ENCODE results near the gene AACS. TPM values are rescaled to one million over a fixed set of nuclear protein-coding genes. Genes with fewer than 3 reads are reported as not detected.

Gene AACS
- polyA plus RNA-seq, 1 donor from 2014 or later: 33.2 TPM

DNA sequence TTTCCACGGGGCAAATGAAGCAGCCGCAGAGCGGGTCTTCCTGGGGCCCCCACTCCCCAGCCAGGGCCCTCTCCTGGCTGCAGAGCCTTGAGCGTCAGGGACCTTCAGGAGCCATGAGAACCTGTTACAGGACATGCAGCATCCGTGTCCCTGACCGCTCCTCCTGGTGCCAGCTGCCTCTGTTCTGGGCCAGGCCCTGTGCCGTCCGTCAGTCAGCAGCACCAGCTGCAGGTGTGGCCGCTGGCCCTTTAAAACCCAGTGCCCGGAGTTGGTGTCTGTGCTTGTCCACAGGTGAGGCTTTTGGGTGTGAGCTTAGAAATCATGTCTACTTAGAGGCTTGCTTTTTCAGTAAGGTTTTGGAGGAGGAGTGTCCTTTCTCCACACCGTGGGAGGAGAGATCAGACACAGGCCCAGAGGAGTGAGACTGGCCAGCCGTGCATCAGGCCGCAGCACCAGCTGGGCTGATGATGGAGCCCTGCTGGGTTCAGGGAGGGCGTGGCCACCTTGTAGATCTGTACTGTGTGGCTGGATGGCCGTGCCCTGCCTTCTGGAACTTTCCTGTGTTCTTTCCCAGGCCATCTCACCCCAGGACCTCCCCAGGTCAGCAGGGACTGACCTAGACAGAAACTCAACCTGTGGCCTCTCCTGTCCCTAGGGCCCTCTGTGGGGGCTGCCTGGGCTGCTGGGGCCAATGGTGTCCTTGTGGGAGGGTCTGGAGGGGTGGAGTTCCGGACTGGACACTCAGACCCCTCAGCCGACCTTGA is 27.1 kb downstream of the AACS start:
- no peaks in the 10 kb centered on the region for H3K27me3 ChIP-seq (ENCODE audit: insufficient read depth, low read depth, low read length)
- H3K9me3 ChIP-seq (ENCODE audit: low read length): no peaks in the 10 kb centered on the region
- no peaks in the 10 kb centered on the region for H3K36me3 ChIP-seq (ENCODE audit: insufficient read depth, low read length)
- TF ChIP-seq EP300 (conservative IDR thresholded peaks at IDR 0.05; ENCODE audit: poor library complexity, severe bottlenecking) (no peak), TAF1 (IDR thresholded peaks at IDR 0.05; ENCODE audit: low read depth) (no peak)
- H3K9me2 ChIP-seq (ENCODE audit: insufficient read depth, low read length): no peaks in the 10 kb centered on the region
- no peaks in the 10 kb centered on the region for H4K20me1 ChIP-seq (ENCODE audit: insufficient read depth)
- no peak overlapping the region for H2AFZ ChIP-seq (ENCODE audit: low read depth, low read length)
- no peaks in the 10 kb centered on the region for H3K79me2 ChIP-seq (replicated peaks; ENCODE audit: insufficient read depth, low read length)
- H3F3A ChIP-seq (ENCODE audit: insufficient read depth, low read length, poor library complexity, severe bottlenecking): no peaks in the 10 kb centered on the region
- no peak overlapping the region for H3K4me3 ChIP-seq (ENCODE audit: low read length)
- no peak overlapping the region for H3K4me2 ChIP-seq (ENCODE audit: low read length)
- no peak overlapping the region for H3K9ac ChIP-seq (ENCODE audit: low read length)
- no peak overlapping the region for H3K27ac ChIP-seq (ENCODE audit: low read length)

DNA sequence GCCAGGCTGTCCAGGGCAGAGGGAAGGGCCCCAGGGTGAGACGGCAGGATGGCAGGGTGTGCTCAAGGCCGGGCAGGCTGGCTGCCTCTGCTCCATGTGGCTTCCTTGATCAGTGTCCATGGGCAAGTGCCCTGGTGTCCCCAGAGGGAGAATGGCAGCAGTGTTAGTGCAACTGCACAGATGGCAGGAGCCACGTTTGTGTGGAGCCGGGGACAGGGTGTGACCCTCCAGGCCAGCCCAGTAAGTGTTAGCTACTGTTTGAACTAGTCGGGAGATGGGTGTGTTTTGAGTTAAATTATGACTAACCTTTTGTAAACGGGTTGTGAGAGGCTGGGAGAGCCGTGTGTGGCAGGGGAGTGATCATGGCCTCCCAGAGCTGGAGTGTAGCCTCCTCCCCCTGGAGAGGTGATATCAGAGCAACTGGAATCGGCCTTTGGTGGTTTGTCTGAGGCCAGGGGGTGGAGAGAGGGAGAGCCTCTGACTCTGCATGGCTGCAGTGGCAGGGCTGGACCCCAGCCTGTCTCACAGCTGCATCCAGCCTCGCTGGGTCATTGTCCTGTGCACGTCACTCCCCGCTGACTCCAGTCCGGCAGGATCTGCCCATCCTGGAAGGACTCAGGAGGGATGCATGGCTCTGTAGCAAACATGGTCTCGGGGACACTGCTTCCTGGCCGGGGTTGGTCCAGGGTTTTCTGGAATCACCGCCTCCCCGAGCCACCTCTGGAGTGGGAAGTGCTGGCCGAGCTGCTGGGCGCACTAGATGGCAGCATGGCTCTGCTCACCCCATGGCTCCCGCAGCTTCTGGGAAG is 27.8 kb downstream of the AACS start:
- H3K27ac ChIP-seq (ENCODE audit: low read length): no peak overlapping the region
- H3K4me3 ChIP-seq (ENCODE audit: low read length): no peak overlapping the region
- TF ChIP-seq SMC3 (conservative IDR thresholded peaks at IDR 0.05; ENCODE audit: poor library complexity) (no peak), EP300 (conservative IDR thresholded peaks at IDR 0.05; ENCODE audit: poor library complexity, severe bottlenecking) (no peak), TAF1 (IDR thresholded peaks at IDR 0.05; ENCODE audit: low read depth) (no peak), POLR2AphosphoS5 (IDR thresholded peaks at IDR 0.05) (no peak)

DNA sequence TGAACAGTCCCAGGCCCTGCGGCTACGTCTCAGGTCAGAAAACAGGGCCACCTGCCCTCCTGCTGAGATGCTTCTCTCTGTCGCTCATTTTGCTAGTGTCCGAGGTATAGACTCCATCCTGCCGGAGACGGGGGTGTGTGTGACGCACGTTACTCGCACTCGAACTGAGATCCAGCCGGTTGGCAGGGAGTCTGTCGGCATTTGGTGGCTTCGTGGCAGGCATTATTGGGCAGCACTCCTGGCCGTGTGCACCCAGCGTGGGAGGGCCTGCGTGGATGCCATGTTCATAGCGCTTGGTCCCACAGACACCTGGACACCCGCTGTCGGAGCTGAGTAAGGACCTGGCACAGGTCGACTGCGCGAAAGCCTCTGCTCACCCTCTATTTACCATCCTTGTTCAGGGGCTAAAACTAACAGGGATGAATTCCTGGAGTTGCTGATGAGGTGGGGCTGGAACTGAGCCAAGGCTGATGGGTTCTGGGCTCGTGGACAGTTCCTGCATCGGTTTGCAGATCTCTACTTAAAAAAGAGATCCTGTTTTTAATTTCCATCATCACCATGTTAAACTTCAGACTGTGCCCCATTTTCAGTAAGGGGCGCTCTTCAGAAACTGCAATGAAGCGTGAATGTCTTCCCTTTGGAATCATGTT is 28.6 kb downstream of the AACS start:
- Histone ChIP-seq H3K9me2 (ENCODE audit: insufficient read depth, low read length) (no peaks in the 10 kb centered on the region), H3K27ac (ENCODE audit: low read length) (no peak overlapping the region), H3K9me3 (ENCODE audit: low read length) (no peaks in the 10 kb centered on the region), H3K9ac (ENCODE audit: low read length) (no peak overlapping the region), H3K36me3 (ENCODE audit: insufficient read depth, low read length) (no peaks in the 10 kb centered on the region), H3K4me3 (ENCODE audit: low read length) (no peak overlapping the region), H3K79me2 (replicated peaks; ENCODE audit: insufficient read depth, low read length) (no peaks in the 10 kb centered on the region), H3K4me2 (ENCODE audit: low read length) (no peak overlapping the region), H2AFZ (ENCODE audit: low read depth, low read length) (no peak overlapping the region), H4K20me1 (ENCODE audit: insufficient read depth) (peaks cover 3% of the 10 kb centered on the region), H3K27me3 (ENCODE audit: insufficient read depth, low read depth, low read length) (no peaks in the 10 kb centered on the region), H3F3A (ENCODE audit: insufficient read depth, low read length, poor library complexity, severe bottlenecking) (no peaks in the 10 kb centered on the region)
- TF ChIP-seq MXI1 (conservative IDR thresholded peaks at IDR 0.05; ENCODE audit: poor library complexity, severe bottlenecking): no peak
- TF ChIP-seq, protein P1, sequence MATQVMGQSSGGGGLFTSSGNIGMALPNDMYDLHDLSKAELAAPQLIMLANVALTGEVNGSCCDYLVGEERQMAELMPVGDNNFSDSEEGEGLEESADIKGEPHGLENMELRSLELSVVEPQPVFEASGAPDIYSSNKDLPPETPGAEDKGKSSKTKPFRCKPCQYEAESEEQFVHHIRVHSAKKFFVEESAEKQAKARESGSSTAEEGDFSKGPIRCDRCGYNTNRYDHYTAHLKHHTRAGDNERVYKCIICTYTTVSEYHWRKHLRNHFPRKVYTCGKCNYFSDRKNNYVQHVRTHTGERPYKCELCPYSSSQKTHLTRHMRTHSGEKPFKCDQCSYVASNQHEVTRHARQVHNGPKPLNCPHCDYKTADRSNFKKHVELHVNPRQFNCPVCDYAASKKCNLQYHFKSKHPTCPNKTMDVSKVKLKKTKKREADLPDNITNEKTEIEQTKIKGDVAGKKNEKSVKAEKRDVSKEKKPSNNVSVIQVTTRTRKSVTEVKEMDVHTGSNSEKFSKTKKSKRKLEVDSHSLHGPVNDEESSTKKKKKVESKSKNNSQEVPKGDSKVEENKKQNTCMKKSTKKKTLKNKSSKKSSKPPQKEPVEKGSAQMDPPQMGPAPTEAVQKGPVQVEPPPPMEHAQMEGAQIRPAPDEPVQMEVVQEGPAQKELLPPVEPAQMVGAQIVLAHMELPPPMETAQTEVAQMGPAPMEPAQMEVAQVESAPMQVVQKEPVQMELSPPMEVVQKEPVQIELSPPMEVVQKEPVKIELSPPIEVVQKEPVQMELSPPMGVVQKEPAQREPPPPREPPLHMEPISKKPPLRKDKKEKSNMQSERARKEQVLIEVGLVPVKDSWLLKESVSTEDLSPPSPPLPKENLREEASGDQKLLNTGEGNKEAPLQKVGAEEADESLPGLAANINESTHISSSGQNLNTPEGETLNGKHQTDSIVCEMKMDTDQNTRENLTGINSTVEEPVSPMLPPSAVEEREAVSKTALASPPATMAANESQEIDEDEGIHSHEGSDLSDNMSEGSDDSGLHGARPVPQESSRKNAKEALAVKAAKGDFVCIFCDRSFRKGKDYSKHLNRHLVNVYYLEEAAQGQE (IDR thresholded peaks at IDR 0.05; ENCODE audit: borderline replicate concordance): no peak
- TF ChIP-seq EZH2 (IDR thresholded peaks at IDR 0.05; ENCODE audit: borderline replicate concordance, insufficient read depth, low read length, poor library complexity, severe bottlenecking): no peak
- no peak for TF ChIP-seq RAD21 (conservative IDR thresholded peaks at IDR 0.05)
- no peak for TF ChIP-seq POLR2AphosphoS5 (IDR thresholded peaks at IDR 0.05)
- TF ChIP-seq, protein P2, sequence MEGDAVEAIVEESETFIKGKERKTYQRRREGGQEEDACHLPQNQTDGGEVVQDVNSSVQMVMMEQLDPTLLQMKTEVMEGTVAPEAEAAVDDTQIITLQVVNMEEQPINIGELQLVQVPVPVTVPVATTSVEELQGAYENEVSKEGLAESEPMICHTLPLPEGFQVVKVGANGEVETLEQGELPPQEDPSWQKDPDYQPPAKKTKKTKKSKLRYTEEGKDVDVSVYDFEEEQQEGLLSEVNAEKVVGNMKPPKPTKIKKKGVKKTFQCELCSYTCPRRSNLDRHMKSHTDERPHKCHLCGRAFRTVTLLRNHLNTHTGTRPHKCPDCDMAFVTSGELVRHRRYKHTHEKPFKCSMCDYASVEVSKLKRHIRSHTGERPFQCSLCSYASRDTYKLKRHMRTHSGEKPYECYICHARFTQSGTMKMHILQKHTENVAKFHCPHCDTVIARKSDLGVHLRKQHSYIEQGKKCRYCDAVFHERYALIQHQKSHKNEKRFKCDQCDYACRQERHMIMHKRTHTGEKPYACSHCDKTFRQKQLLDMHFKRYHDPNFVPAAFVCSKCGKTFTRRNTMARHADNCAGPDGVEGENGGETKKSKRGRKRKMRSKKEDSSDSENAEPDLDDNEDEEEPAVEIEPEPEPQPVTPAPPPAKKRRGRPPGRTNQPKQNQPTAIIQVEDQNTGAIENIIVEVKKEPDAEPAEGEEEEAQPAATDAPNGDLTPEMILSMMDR (IDR thresholded peaks at IDR 0.05; ENCODE audit: poor library complexity, severe bottlenecking): no peak

More for the DNA sequence above, 27.8 kb downstream of the AACS start:
- no peaks in the 10 kb centered on the region for H3F3A ChIP-seq (ENCODE audit: insufficient read depth, low read length, poor library complexity, severe bottlenecking)
- peaks cover 3% of the 10 kb centered on the region for H4K20me1 ChIP-seq (ENCODE audit: insufficient read depth)
- H2AFZ ChIP-seq (ENCODE audit: low read depth, low read length): no peak overlapping the region
- H3K9ac ChIP-seq (ENCODE audit: low read length): no peak overlapping the region
- H3K9me3 ChIP-seq (ENCODE audit: low read length): no peaks in the 10 kb centered on the region
- no peak overlapping the region for H3K4me2 ChIP-seq (ENCODE audit: low read length)
- no peaks in the 10 kb centered on the region for H3K27me3 ChIP-seq (ENCODE audit: insufficient read depth, low read depth, low read length)
- H3K36me3 ChIP-seq (ENCODE audit: insufficient read depth, low read length): no peaks in the 10 kb centered on the region
- no peaks in the 10 kb centered on the region for H3K9me2 ChIP-seq (ENCODE audit: insufficient read depth, low read length)
- H3K79me2 ChIP-seq (replicated peaks; ENCODE audit: insufficient read depth, low read length): no peaks in the 10 kb centered on the region
